HL-60 (cell line): ENCODE results near the gene RIPPLY3.
"Not testable (repeated sequence)": the region's sequence is repeated elsewhere in the genome, so short reads cannot be mapped to it uniquely, and the experiment has no call there.

ENCODE experiments used
- POLR2AphosphoS5 ChIP-seq: IDR thresholded peaks from 2 replicates; pipeline ENCODE4 v1.6.1; 2012; ENCODE audit warnings: low read depth
- TF ChIP-seq, protein P1 (sequence below): IDR thresholded peaks from one replicate; pipeline ENCODE4 v1.5.1; 2011; ENCODE audit warnings: low read length, control low read depth, inconsistent platforms; ENCODE audit not compliant: insufficient read depth

DNA sequence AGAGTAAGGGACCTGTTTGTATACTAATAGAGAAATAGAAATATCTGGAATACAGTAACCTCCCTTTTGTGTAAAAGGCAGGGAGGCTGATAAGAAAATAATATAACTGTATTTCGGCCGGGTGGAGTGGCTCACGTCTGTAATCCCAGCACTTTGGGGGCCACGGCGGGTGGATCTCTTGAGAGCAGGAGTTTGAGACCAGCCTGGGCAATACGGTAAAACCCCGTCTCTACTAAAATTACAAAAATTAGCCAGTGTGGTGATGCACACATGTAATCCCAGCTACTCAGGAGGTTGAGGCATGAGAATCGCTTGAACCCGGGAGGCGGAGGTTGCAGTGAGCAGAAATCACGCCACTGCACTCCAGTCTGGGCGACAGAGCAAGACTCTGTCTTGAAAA lies 11.2 kb upstream of the RIPPLY3 start:
- TF ChIP-seq, protein P1, sequence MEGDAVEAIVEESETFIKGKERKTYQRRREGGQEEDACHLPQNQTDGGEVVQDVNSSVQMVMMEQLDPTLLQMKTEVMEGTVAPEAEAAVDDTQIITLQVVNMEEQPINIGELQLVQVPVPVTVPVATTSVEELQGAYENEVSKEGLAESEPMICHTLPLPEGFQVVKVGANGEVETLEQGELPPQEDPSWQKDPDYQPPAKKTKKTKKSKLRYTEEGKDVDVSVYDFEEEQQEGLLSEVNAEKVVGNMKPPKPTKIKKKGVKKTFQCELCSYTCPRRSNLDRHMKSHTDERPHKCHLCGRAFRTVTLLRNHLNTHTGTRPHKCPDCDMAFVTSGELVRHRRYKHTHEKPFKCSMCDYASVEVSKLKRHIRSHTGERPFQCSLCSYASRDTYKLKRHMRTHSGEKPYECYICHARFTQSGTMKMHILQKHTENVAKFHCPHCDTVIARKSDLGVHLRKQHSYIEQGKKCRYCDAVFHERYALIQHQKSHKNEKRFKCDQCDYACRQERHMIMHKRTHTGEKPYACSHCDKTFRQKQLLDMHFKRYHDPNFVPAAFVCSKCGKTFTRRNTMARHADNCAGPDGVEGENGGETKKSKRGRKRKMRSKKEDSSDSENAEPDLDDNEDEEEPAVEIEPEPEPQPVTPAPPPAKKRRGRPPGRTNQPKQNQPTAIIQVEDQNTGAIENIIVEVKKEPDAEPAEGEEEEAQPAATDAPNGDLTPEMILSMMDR: not testable (repeated sequence)
- TF ChIP-seq POLR2AphosphoS5: not testable (repeated sequence)
